Esophagus muscularis mucosa (tissue), 4 donors: ENCODE data around the gene CRHR2. TPM values are rescaled to one million over a fixed set of nuclear protein-coding genes. Genes with fewer than 3 reads are reported as not detected.

Experiments
- DNase-seq: peaks from one replicate; pipeline ENCODE4 v3.0.0-alpha.2; 2017; ENCODE audit errors: extremely low spot score
- H3K27ac ChIP-seq, 4 donors: fragments of 200-600 bp; sonication (generic); replicated peaks in 1 of 4; 1 replicate in 3 of 4; 2 replicates in 1 of 4; pipeline ENCODE4 v1.5.1; 2016 to 2019; ENCODE audit warnings: mild to moderate bottlenecking in 1 of 4
- H3K27me3 ChIP-seq, 4 donors: fragments of 200-600 bp; sonication (generic); one replicate each; pipeline versions ENCODE4 v1.5.1 to v1.6.0; 2016 to 2019
- H3K36me3 ChIP-seq, 4 donors: fragments of 200-600 bp; sonication (generic); one replicate each; pipeline ENCODE4 v1.5.1; 2016 to 2019
- H3K4me1 ChIP-seq, 4 donors: fragments of 200-600 bp; sonication (generic); one replicate each; pipeline ENCODE4 v1.5.1; 2016 to 2019
- H3K4me3 ChIP-seq, 4 donors: fragments of 200-600 bp; sonication (generic); 1 replicate in 2 of 4; 2 replicates in 2 of 4; pipeline ENCODE4 v1.5.1; 2016 to 2019; ENCODE audit warnings: mild to moderate bottlenecking in 4 of 4, moderate library complexity in 1 of 4
- H3K9me3 ChIP-seq, 4 donors: fragments of 200-600 bp; sonication (generic); 1 replicate in 3 of 4; 2 replicates in 1 of 4; pipeline ENCODE4 v1.5.1; 2016 to 2019
- CTCF ChIP-seq, 3 experiments: fragments of 200-600 bp in 2 of 3; fragments of 450-650 bp in 1 of 3; sonication (generic) in 2 of 3; IDR thresholded peaks; one replicate each; pipeline ENCODE4 v1.5.1; 2017 to 2019; ENCODE audit warnings: antibody characterized with exemption in 3 of 3, mild to moderate bottlenecking in 2 of 3, moderate library complexity in 1 of 3
- EP300 ChIP-seq: sonication (generic); formaldehyde crosslinking; IDR thresholded peaks from one replicate; pipeline ENCODE4 v1.6.1; 2017; ENCODE audit warnings: antibody characterized with exemption
- POLR2A ChIP-seq: fragments of 450-650 bp; IDR thresholded peaks from one replicate; pipeline ENCODE4 v1.6.1; 2017; ENCODE audit warnings: antibody characterized with exemption, moderate library complexity, mild to moderate bottlenecking, low read depth
- POLR2AphosphoS5 ChIP-seq, 2 donors: sonication (generic); formaldehyde crosslinking; IDR thresholded peaks; one replicate each; pipeline ENCODE4 v1.6.1; 2017; ENCODE audit warnings: antibody characterized with exemption in 2 of 2
- WGBS: methylation state at CpG from one replicate; pipeline ENCODE4 v1.1.5; 2018; 5-methylcytosine and 5-hydroxymethylcytosine counted together
- intact Hi-C: fragments of 100-400 bp; cut with DNase I; formaldehyde crosslinking; loops from one replicate; pipeline ENCODE4 v1.15.1; 2023
- total RNA-seq, 4 donors: library from RNA; depleted of rRNA; stranded (reverse); fragments of >200 nt; gene quantifications; one replicate each; pipeline versions ENCODE4 v1.1.0 to v1.2.1, GENCODE V29; 2016

Gene CRHR2
- total RNA-seq, 4 donors from 2014 or later = 0.13 to 0.29 TPM; not detected in 2

DNA sequence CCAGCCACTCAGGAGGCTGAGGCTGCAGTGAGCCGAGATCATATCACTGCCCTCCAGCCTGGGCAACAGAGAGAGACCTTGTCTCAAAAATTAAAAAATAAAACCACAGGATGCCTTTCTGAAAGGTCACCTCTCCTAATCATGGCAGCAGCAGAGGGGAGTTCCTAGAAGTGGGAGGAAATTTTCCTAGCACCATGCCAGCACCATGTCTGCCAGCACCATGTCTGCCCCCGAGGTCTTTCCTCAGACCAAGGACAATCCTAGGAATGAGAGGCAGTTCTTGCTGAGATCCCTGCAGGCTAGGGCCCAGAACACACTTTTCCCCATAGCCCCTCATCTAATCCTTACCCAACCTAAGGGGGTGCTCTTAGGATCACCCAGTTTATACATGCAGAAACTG is 47.4 kb upstream of the CRHR2 start:
- DNase-seq = no peak
- WGBS = 29% methylated on average over 2 of the region's 2 CpGs
- Histone ChIP-seq H3K36me3 (no peaks in the 10 kb centered on the region), H3K4me1 (peaks cover 0 to 4% (median 2%) of the 10 kb centered on the region in 4 donors), H3K27ac (no peak overlapping the region), H3K27me3 (peaks cover 0 to 6% (median 0%) of the 10 kb centered on the region in 4 donors), H3K4me3 (no peak overlapping the region), H3K9me3 (no peaks in the 10 kb centered on the region)
- intact Hi-C loops = loop anchor here (10.0 kb wide), 1 partner anchor 105 kb away; no protein-coding TSS in a partner anchor
- TF ChIP-seq POLR2A = no peak
- no peak for TF ChIP-seq EP300
- no peak for TF ChIP-seq POLR2AphosphoS5 (IDR thresholded peaks at IDR 0.05)
- TF ChIP-seq CTCF (IDR thresholded peaks at IDR 0.05) = no peak

- no peak overlapping the region for H3K27ac ChIP-seq
- H3K4me1 ChIP-seq = peaks cover 0 to 4% (median 2%) of the 10 kb centered on the region in 4 donors
- DNase-seq = no peak
- TF ChIP-seq POLR2AphosphoS5 (IDR thresholded peaks at IDR 0.05) (no peak), EP300 (no peak), CTCF (IDR thresholded peaks at IDR 0.05) (no peak), POLR2A (no peak)
- no peak overlapping the region for H3K4me3 ChIP-seq
- intact Hi-C loops = no loop called here
- no peaks in the 10 kb centered on the region for H3K36me3 ChIP-seq
- WGBS = 81% methylated on average over 6 of the region's 6 CpGs
- peaks cover 0 to 10% (median 0%) of the 10 kb centered on the region in 4 donors for H3K27me3 ChIP-seq
- H3K9me3 ChIP-seq = no peaks in the 10 kb centered on the region
Measured at GRCh38 chr7:30728591-30729100, 46.4 kb upstream of the CRHR2 start.

- DNase-seq = no peak
- TF ChIP-seq POLR2A = no peak
- TF ChIP-seq CTCF (IDR thresholded peaks at IDR 0.05) = no peak
- TF ChIP-seq POLR2AphosphoS5 (IDR thresholded peaks at IDR 0.05) = no peak
- no peak for TF ChIP-seq EP300
- intact Hi-C loops = no loop called here
- no peaks in the 10 kb centered on the region for H3K36me3 ChIP-seq
- peaks cover 0 to 10% (median 0%) of the 10 kb centered on the region in 4 donors for H3K27me3 ChIP-seq
- 64% methylated on average over 7 of the region's 8 CpGs for WGBS
- H3K9me3 ChIP-seq = no peaks in the 10 kb centered on the region
- H3K27ac ChIP-seq = no peak overlapping the region
- H3K4me3 ChIP-seq = no peak overlapping the region
- H3K4me1 ChIP-seq = peaks cover 0 to 4% (median 2%) of the 10 kb centered on the region in 4 donors
Measured at GRCh38 chr7:30727061-30727945, 45.0 kb upstream of the CRHR2 start.

- intact Hi-C loops = no loop called here
- Histone ChIP-seq H3K4me3 (no peak overlapping the region), H3K9me3 (no peaks in the 10 kb centered on the region), H3K27me3 (peaks cover 0 to 10% (median 0%) of the 10 kb centered on the region in 4 donors), H3K4me1 (peaks cover 0 to 4% (median 2%) of the 10 kb centered on the region in 4 donors), H3K36me3 (no peaks in the 10 kb centered on the region), H3K27ac (no peak overlapping the region)
- no peak for DNase-seq
- TF ChIP-seq EP300 = no peak
- no peak for TF ChIP-seq POLR2A
- no peak for TF ChIP-seq CTCF (IDR thresholded peaks at IDR 0.05)
- no peak for TF ChIP-seq POLR2AphosphoS5 (IDR thresholded peaks at IDR 0.05)
- 92% methylated on average over 6 of the region's 7 CpGs for WGBS
Measured at GRCh38 chr7:30726296-30727006, 44.2 kb upstream of the CRHR2 start.
